Endometrial microvascular endothelial cells (primary cell): ENCODE measurements around the gene RFX4. TPM values are rescaled to one million over a fixed set of nuclear protein-coding genes. Genes with fewer than 3 reads are reported as not detected.
"Not testable (repeated sequence)": the region's sequence is repeated elsewhere in the genome, so short reads cannot be mapped to it uniquely, and the experiment has no call there.

Source experiments
- in situ Hi-C: cut with HindIII; loops from 2 replicates; pipeline ENCODE4 v1.10.0; 2017; ENCODE audit warnings: low sequenced_read_pairs, low pct_unique_long_range_greater_than_20kb; ENCODE audit errors: inconsistent ontology term
- total RNA-seq: library from RNA; depleted of rRNA; stranded (reverse); fragments of >200 nt; gene quantifications from one replicate; pipeline ENCODE4 v1.2.3, GENCODE V29; 2015; ENCODE audit errors: inconsistent ontology term

The RFX4 gene
- total RNA-seq, 1 donor from 2014 or later, result not detected

- in situ Hi-C loops, result no loop called here
Observed at GRCh38 chr12:106679574-106679973, 96.8 kb downstream of the RFX4 start.

DNA sequence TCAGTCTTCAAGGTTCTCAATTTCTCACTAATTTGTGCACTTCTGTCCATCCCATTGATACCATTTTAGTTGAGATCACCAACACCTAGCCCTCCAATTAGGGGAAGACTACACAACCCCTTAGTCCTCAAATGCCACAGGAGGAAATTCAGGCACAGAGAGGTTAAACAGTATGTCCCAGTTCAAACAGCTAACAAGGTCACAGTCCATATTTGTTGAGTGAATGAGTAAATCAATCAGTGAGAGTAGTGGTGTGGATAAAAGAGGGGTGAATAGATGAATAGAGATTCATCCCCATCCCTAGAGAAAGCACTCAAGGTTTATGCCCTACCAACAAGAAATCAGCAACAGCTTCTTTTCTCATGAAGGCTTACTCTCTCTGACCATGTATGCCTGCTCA lies 97.5 kb downstream of the RFX4 start:
- in situ Hi-C loops, result no loop called here

DNA sequence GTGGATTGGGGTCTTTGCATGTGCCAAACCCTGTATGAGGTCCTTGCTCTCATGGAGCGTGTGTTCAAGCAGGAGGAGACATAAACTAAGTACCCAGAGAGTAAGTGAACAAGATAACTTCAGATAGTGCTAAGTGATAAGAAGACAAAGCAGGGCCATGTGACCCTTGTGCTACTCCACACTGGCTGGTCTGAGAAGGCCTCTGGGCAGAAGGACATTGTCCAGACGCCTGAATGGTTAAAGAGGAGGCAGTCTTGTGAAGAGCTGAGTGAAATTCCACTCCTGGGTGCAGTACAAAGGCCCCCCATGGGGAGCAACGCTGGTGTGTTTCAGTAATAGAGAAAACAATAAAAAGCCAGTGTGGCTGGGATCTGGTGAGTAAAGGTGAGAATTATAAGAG lies 98.4 kb downstream of the RFX4 start:
- in situ Hi-C loops, result no loop called here

- in situ Hi-C loops, result no loop called here
Observed at GRCh38 chr12:106682594-106683234, 99.9 kb downstream of the RFX4 start.

GRCh38 chr12:106684497-106684896 lies 101.7 kb downstream of the RFX4 start:
- in situ Hi-C loops, result no loop called here

DNA sequence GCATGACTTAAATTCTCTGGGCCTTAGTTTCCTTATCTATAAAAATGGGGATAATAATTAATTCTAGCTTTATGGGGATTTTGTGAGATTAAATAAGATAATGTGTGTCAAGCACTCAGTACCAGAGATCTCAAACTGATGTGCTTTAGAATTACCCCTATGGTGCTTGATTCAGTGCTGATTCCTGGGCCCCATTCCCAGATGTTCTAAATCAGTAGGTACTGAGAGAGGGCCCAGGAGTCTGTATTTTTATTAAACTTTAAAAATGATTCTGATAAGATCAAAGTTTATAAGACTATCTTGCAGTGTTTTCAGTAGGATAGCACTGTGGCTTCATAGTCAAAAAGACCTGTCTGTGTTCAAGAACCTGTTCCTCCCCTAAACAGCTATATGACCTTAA lies 102.6 kb downstream of the RFX4 start:
- in situ Hi-C loops, result no loop called here

GRCh38 chr12:106687672-106688071 lies 104.9 kb downstream of the RFX4 start:
- in situ Hi-C loops, result no loop called here

GRCh38 chr12:106690569-106691305 lies 107.9 kb downstream of the RFX4 start:
- in situ Hi-C loops, result no loop called here

GRCh38 chr12:106692033-106692432 lies 109.2 kb downstream of the RFX4 start:
- in situ Hi-C loops, result not testable (repeated sequence)

- in situ Hi-C loops, result no loop called here
Observed at GRCh38 chr12:106692896-106693820, 110.4 kb downstream of the RFX4 start.

DNA sequence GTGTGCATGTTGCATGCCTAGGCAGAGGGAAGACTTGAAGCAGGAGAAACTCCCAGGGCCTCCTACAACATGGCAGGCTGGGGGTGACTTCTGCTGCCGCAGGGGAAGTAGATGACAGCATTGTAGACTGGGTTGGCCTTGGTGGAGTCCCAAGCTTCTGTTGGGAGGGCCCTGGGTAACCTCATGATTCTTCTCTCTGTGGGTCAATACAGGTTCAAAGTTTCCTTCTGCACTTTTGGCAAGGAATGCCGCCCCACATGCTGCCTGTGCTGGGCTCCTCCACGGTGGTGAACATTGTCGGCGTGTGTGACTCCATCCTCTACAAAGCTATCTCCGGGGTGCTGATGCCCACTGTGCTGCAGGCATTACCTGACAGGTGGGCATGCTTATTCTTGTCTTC lies 113.3 kb downstream of the RFX4 start:
- in situ Hi-C loops, result no loop called here

GRCh38 chr12:106696681-106697417 lies 114.0 kb downstream of the RFX4 start:
- in situ Hi-C loops, result no loop called here

DNA sequence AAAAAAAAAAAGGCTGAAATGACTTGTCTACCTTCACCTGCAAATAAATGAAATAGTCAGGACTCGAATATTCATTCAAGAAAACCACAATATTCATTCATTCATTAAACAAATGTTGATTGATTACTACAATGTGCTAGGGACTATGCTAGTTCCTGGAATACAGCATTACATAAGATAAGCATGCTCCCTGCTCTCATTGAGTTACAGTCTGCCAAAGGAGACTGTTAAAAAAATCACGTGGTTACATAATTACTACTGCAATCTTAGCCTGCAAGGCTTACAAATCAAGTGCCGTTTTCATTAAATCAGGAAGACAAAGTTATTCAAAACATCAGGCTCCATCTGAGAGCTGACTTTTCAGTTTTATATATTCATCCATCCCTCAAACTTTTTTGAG lies 121.3 kb downstream of the RFX4 start:
- in situ Hi-C loops, result no loop called here

GRCh38 chr12:106705971-106706370 lies 123.2 kb downstream of the RFX4 start:
- in situ Hi-C loops, result no loop called here

GRCh38 chr12:106709068-106709511 lies 126.3 kb downstream of the RFX4 start:
- in situ Hi-C loops, result no loop called here

DNA sequence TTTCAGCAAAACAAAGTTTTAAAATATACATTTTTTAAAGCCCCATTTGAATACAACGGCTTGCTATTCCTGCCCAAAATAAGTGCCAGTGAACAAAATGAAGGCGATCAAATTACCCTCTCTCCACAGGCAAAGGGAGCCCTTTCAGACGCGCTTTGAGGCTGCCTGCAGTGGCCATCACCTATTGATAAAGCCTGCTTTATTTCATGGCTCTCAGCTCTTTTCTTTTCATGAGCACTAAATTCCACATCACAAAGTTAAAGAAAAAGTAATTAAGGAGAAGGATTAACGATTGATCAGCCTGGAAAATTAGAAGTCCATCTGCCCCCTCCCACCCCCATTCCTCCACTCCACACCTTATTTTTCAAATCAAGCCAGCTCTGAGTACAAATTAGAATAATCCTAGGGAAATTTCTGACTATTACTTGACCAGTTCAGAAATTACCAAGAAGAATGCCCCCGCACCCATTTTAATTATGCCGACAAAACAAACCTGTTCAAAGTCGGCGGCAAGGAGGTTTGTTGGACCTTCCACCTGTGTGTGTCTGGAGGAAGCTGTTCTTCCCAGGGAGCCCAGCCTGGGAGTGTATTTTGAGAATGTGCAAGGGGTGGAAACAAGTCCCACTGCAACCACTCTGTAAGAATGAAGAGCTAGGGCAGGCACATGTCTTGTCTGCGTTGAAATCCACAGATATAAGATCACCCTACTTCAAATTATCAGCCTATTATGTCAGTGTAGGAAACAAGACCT lies 127.5 kb downstream of the RFX4 start:
- in situ Hi-C loops, result no loop called here

- in situ Hi-C loops, result no loop called here
Observed at GRCh38 chr12:106711316-106711715, 128.5 kb downstream of the RFX4 start.

DNA sequence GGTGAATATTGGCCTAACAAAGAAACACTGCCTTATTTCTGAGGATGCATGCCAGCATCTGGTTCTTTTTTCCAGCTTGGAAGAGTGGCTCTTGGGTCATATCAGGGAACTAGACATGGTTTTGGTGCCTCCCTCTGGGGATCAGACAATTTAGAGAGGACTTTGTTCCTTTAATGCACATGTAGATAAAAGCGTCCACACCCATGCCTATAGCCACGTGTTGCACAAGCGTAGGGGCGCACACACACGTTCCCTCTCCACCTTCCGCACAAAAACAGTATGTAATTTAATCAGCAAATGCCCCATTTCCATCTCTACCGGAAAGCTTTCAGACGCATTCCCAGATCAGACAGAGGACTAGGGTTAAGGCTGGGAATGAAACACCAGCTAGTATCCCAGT lies 130.0 kb downstream of the RFX4 start:
- in situ Hi-C loops, result no loop called here
